ENCODE measurements around the gene ZEB1. TPM values are rescaled to one million over a fixed set of nuclear protein-coding genes. Genes with fewer than 3 reads are reported as not detected.

ZEB1 gene
- total RNA-seq, 1 experiment from 2014 or later: 31.5 TPM

GRCh38 chr10:31343009-31343408, 24.0 kb downstream of the ZEB1 start:
- no TSS peak for BruUV-seq (replicated peaks)
- ChIA-PET CTCF (no interaction called here), POLR2A (interaction anchor here (0.5 kb wide), 1 partner anchor 336 kb away, joined by 9 read pairs; no protein-coding TSS in a partner anchor)
- in situ Hi-C loops (cut with HindIII; ENCODE audit: low pct_unique_long_range_greater_than_20kb, low sequenced_read_pairs): no loop called here
- Histone ChIP-seq H3K27ac (ENCODE audit: low read length) (no peak overlapping the region), H3K9me3 (ENCODE audit: control insufficient read depth, insufficient read depth, low read depth, low read length) (no peaks in the 10 kb centered on the region), H3K36me3 (ENCODE audit: control insufficient read depth, insufficient read depth, low read length) (no peaks in the 10 kb centered on the region), H3K4me1 (ENCODE audit: control insufficient read depth, insufficient read depth, low read length) (no peaks in the 10 kb centered on the region; the same call in 1 of the 2 replicates), H3K27me3 (ENCODE audit: control insufficient read depth, insufficient read depth, low read length) (no peaks in the 10 kb centered on the region), H3K4me3 (ENCODE audit: low read depth in 2 of 2, low read length in 2 of 2) (no peak overlapping the region)
- ATAC-seq: no peak
- no peak for DNase-seq (ENCODE audit: low read depth, low spot score)
- intact Hi-C loops (cut with micrococcal nuclease; ENCODE audit: unreplicated experiment): no loop called here
- no peak for TF ChIP-seq CTCF (IDR thresholded peaks at IDR 0.05)
- no peak for TF ChIP-seq SIN3A (IDR thresholded peaks at IDR 0.05; ENCODE audit: borderline replicate concordance, insufficient read depth, low read depth, low read length)

- no peaks in the 10 kb centered on the region for H3K9me3 ChIP-seq (ENCODE audit: control insufficient read depth, insufficient read depth, low read depth, low read length)
- in situ Hi-C loops (cut with HindIII; ENCODE audit: low pct_unique_long_range_greater_than_20kb, low sequenced_read_pairs) (no loop called here), intact Hi-C loops (cut with micrococcal nuclease; ENCODE audit: unreplicated experiment) (no loop called here)
- H3K4me1 ChIP-seq (ENCODE audit: control insufficient read depth, insufficient read depth, low read length): no peaks in the 10 kb centered on the region; the same call in 1 of the 2 replicates
- no peak for DNase-seq (ENCODE audit: low read depth, low spot score)
- no peak overlapping the region for H3K4me3 ChIP-seq (ENCODE audit: low read depth in 2 of 2, low read length in 2 of 2)
- H3K27ac ChIP-seq (ENCODE audit: low read length): no peak overlapping the region
- no peaks in the 10 kb centered on the region for H3K36me3 ChIP-seq (ENCODE audit: control insufficient read depth, insufficient read depth, low read length)
- POLR2A ChIA-PET: no interaction called here
- no TSS peak for BruUV-seq (replicated peaks)
- CTCF ChIA-PET: no interaction called here
- TF ChIP-seq CTCF (IDR thresholded peaks at IDR 0.05): no peak
- TF ChIP-seq, protein P1, sequence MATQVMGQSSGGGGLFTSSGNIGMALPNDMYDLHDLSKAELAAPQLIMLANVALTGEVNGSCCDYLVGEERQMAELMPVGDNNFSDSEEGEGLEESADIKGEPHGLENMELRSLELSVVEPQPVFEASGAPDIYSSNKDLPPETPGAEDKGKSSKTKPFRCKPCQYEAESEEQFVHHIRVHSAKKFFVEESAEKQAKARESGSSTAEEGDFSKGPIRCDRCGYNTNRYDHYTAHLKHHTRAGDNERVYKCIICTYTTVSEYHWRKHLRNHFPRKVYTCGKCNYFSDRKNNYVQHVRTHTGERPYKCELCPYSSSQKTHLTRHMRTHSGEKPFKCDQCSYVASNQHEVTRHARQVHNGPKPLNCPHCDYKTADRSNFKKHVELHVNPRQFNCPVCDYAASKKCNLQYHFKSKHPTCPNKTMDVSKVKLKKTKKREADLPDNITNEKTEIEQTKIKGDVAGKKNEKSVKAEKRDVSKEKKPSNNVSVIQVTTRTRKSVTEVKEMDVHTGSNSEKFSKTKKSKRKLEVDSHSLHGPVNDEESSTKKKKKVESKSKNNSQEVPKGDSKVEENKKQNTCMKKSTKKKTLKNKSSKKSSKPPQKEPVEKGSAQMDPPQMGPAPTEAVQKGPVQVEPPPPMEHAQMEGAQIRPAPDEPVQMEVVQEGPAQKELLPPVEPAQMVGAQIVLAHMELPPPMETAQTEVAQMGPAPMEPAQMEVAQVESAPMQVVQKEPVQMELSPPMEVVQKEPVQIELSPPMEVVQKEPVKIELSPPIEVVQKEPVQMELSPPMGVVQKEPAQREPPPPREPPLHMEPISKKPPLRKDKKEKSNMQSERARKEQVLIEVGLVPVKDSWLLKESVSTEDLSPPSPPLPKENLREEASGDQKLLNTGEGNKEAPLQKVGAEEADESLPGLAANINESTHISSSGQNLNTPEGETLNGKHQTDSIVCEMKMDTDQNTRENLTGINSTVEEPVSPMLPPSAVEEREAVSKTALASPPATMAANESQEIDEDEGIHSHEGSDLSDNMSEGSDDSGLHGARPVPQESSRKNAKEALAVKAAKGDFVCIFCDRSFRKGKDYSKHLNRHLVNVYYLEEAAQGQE (IDR thresholded peaks at IDR 0.05; ENCODE audit: insufficient read depth in 1 of 2, low read depth in 2 of 2, low read length in 1 of 2): no peak
- TF ChIP-seq SIN3A (IDR thresholded peaks at IDR 0.05; ENCODE audit: borderline replicate concordance, insufficient read depth, low read depth, low read length): no peak
- TF ChIP-seq TCF7L2 (IDR thresholded peaks at IDR 0.05; ENCODE audit: low read depth, low read length): no peak
- no peak for TF ChIP-seq POLR2AphosphoS5 (IDR thresholded peaks at IDR 0.05; ENCODE audit: low read depth, low read length)
- ATAC-seq: no peak
- H3K27me3 ChIP-seq (ENCODE audit: control insufficient read depth, insufficient read depth, low read length): no peaks in the 10 kb centered on the region
Observed at GRCh38 chr10:31343551-31343950, 24.5 kb downstream of the ZEB1 start.
